HepG2 (cell line): ENCODE results near the gene HSD17B2. TPM values are rescaled to one million over a fixed set of nuclear protein-coding genes. Genes with fewer than 3 reads are reported as not detected.

ENCODE experiments used
- ATM ChIP-seq: fragments of 450-650 bp; IDR thresholded peaks from 2 replicates; pipeline ENCODE4 v1.7.1; 2017; ENCODE audit warnings: mild to moderate bottlenecking, borderline replicate concordance
- BORCS8-MEF2B ChIP-seq: sonication (generic); formaldehyde crosslinking; IDR thresholded peaks from 2 replicates; pipeline ENCODE4 v1.8.0; 2022; ENCODE audit warnings: mild to moderate bottlenecking, missing genetic modification reagents
- CENPBD1 ChIP-seq: sonication (generic); formaldehyde crosslinking; IDR thresholded peaks from 2 replicates; pipeline ENCODE4 v1.8.0; 2022; ENCODE audit warnings: missing genetic modification reagents, low read depth, mild to moderate bottlenecking, borderline replicate concordance
- DDIT3 ChIP-seq: sonication (generic); formaldehyde crosslinking; IDR thresholded peaks from 2 replicates; pipeline ENCODE4 v1.4.0; 2020; ENCODE audit warnings: mild to moderate bottlenecking, missing genetic modification reagents
- DZIP1 ChIP-seq: sonication (generic); formaldehyde crosslinking; IDR thresholded peaks from 2 replicates; pipeline ENCODE4 v1.5.0; 2020; ENCODE audit warnings: mild to moderate bottlenecking, missing genetic modification reagents
- IRX3 ChIP-seq: sonication (generic); formaldehyde crosslinking; IDR thresholded peaks from 2 replicates; pipeline ENCODE4 v1.8.1; 2023; ENCODE audit warnings: mild to moderate bottlenecking, low read depth, missing genetic modification reagents, borderline replicate concordance
- MAFK ChIP-seq, 2 experiments: IDR thresholded peaks in 1 of 2; conservative IDR thresholded peaks in 1 of 2; 2 replicates each; pipeline ENCODE4 v1.6.1; 2011; ENCODE audit warnings: improper control_type of control experiment in 2 of 2, low read length in 2 of 2
- NFYB ChIP-seq: sonication (generic); formaldehyde crosslinking; IDR thresholded peaks from 2 replicates; pipeline ENCODE4 v1.4.0; 2020; ENCODE audit warnings: missing genetic modification reagents
- NR1H2 ChIP-seq: sonication (generic); formaldehyde crosslinking; IDR thresholded peaks from 2 replicates; pipeline ENCODE4 v1.8.1; 2022; ENCODE audit warnings: low read depth, missing genetic modification reagents, borderline replicate concordance
- PRPF4 ChIP-seq: fragments of 200-400 bp; formaldehyde crosslinking; IDR thresholded peaks from 2 replicates; pipeline ENCODE4 v1.6.1; 2016; ENCODE audit warnings: low read length, low read depth; ENCODE audit not compliant: poor library complexity, severe bottlenecking
- RNF219 ChIP-seq: sonication (generic); formaldehyde crosslinking; IDR thresholded peaks from 2 replicates; pipeline ENCODE4 v1.5.0; 2020; ENCODE audit warnings: mild to moderate bottlenecking, missing genetic modification reagents
- SP4 ChIP-seq: sonication (generic); formaldehyde crosslinking; IDR thresholded peaks from 2 replicates; pipeline ENCODE4 v1.8.1; 2023; ENCODE audit warnings: mild to moderate bottlenecking, missing genetic modification reagents
- STAT5B ChIP-seq: sonication (generic); formaldehyde crosslinking; IDR thresholded peaks from 2 replicates; pipeline ENCODE4 v1.4.0; 2020; ENCODE audit warnings: missing genetic modification reagents
- TAF1 ChIP-seq: sonication (generic); formaldehyde crosslinking; IDR thresholded peaks from 2 replicates; pipeline ENCODE4 v1.4.0; 2020; ENCODE audit warnings: missing genetic modification reagents
- ZNF275 ChIP-seq: sonication (generic); formaldehyde crosslinking; IDR thresholded peaks from 2 replicates; pipeline ENCODE4 v1.8.0; 2022; ENCODE audit warnings: missing genetic modification reagents, mild to moderate bottlenecking, inconsistent platforms, borderline replicate concordance
- ZNF530 ChIP-seq: sonication (generic); formaldehyde crosslinking; IDR thresholded peaks from 2 replicates; pipeline ENCODE4 v1.5.0; 2020; ENCODE audit warnings: low read depth, mild to moderate bottlenecking, missing genetic modification reagents
- ZNF615 ChIP-seq: sonication (generic); formaldehyde crosslinking; IDR thresholded peaks from 2 replicates; pipeline ENCODE4 v1.5.0; 2020; ENCODE audit warnings: mild to moderate bottlenecking, missing genetic modification reagents, borderline replicate concordance
- ZSCAN22 ChIP-seq: sonication (generic); formaldehyde crosslinking; IDR thresholded peaks from 2 replicates; pipeline ENCODE4 v1.4.0; 2020; ENCODE audit warnings: mild to moderate bottlenecking, missing genetic modification reagents
- polyA plus RNA-seq, 8 experiments: library from polyadenylated mRNA; depleted of rRNA in 3 of 8; stranded (reverse) in 7 of 8; unstranded in 1 of 8; fragments of >200 nt; fragmentation: Illumina TruSeq in 4 of 8; extraction: Trizol in 4 of 8; gene quantifications; 2 replicates each; pipeline versions ENCODE4 v1.2.1 to v1.2.3, GENCODE V29; 2011 to 2016; ENCODE audit warnings: low read depth in 4 of 8, missing spikeins in 1 of 8, mixed read lengths in 1 of 8; ENCODE audit not compliant: insufficient read depth in 1 of 8
- total RNA-seq, 5 experiments: library from RNA; depleted of rRNA; stranded (reverse); fragments of >200 nt; fragmentation: Illumina TruSeq; extraction: Trizol; gene quantifications; 2 replicates each; pipeline ENCODE4 v1.2.3, GENCODE V29; 2016; ENCODE audit warnings: low read depth in 1 of 5

The HSD17B2 gene
- total and polyA plus RNA-seq, 2 of the 13 experiments (the other 11 are each of a cell fraction or from before 2014, with no cell fraction given), result 26.3 to 69.3 TPM

GRCh38 chr16:82055728-82056549, 20.9 kb downstream of the HSD17B2 start (continued):
- TF ChIP-seq ZNF275 (CRISPR knock-in tag) (no peak), ATM (no peak), CENPBD1 (CRISPR knock-in tag) (no peak), DDIT3 (CRISPR knock-in tag) (peak; percentile 72; the same call in 1 of the 2 replicates), STAT5B (CRISPR knock-in tag) (no peak), NR1H2 (CRISPR knock-in tag) (no peak), TAF1 (no peak), IRX3 (no peak), MAFK (conservative IDR thresholded peaks at IDR 0.05 in 1 of 2, IDR thresholded peaks at IDR 0.05 in 1 of 2; ENCODE audit: low read length in 2 of 2) (no peak), DZIP1 (CRISPR knock-in tag) (no peak), BORCS8-MEF2B (CRISPR knock-in tag) (no peak), PRPF4 (no peak), ZNF530 (no peak), RNF219 (CRISPR knock-in tag) (peak; percentile 67; the same call in 1 of the 2 replicates), SP4 (no peak), ZNF615 (CRISPR knock-in tag) (no peak; the same call in 1 of the 2 replicates), ZSCAN22 (CRISPR knock-in tag) (no peak), NFYB (CRISPR knock-in tag) (no peak)
